B cell (primary cell): ENCODE data around the gene ZBTB16. TPM values are rescaled to one million over a fixed set of nuclear protein-coding genes. Genes with fewer than 3 reads are reported as not detected.

Experiments
- ATAC-seq: fragments of 200-7000 bp; cut with Tn5 transposase; one replicate; pipeline ENCODE4 v1.10.0; 2021; ENCODE audit warnings: low read depth, mild to moderate bottlenecking, moderate number of reproducible peaks, moderate library complexity
- CTCF ChIA-PET: fragments of 350-600 bp; sonication (Branson Sonifier 250); formaldehyde crosslinking; loops from one replicate; lab custom pipeline; 2021; ENCODE audit warnings: antibody characterized with exemption, inconsistent platforms; lab: Charles Lee
- POLR2A ChIA-PET: fragments of 350-600 bp; sonication (Branson Sonifier 250); formaldehyde crosslinking; loops from one replicate; lab custom pipeline; 2021; ENCODE audit warnings: antibody characterized with exemption; lab: Charles Lee
- DNase-seq: peaks from one replicate; pipeline ENCODE4 v3.0.0; 2013
- H2AFZ ChIP-seq: 2 replicates; pipeline ENCODE4 v1.6.1; 2012; ENCODE audit warnings: mild to moderate bottlenecking, low read depth, low read length; ENCODE audit not compliant: insufficient read depth, poor library complexity, severe bottlenecking
- H3K27ac ChIP-seq, 2 donors: 1 replicate in 1 of 2; 2 replicates in 1 of 2; pipeline ENCODE4 v1.5.1; 2012 to 2013; ENCODE audit warnings: low read length in 2 of 2, mild to moderate bottlenecking in 2 of 2, moderate library complexity in 1 of 2
- H3K27me3 ChIP-seq, 4 experiments: fragments of 200-600 bp in 1 of 4; sonication (generic) in 1 of 4; replicated peaks in 1 of 4; 1 replicate in 2 of 4; 2 replicates in 2 of 4; pipeline versions ENCODE4 v1.6.1 to v1.7.0; 2013 to 2016; ENCODE audit warnings: low read length in 3 of 4, mild to moderate bottlenecking in 2 of 4, mixed read lengths in 1 of 4, moderate library complexity in 1 of 4; ENCODE audit not compliant: insufficient read depth in 4 of 4, control insufficient read depth in 3 of 4; ENCODE audit errors: control extremely low read depth in 1 of 4
- H3K36me3 ChIP-seq, 2 experiments: replicated peaks in 1 of 2; 1 replicate in 1 of 2; 2 replicates in 1 of 2; pipeline versions ENCODE4 v1.6.1 to v1.7.1; 2013; ENCODE audit warnings: low read length in 1 of 2; ENCODE audit not compliant: insufficient read depth in 2 of 2, control insufficient read depth in 1 of 2; ENCODE audit errors: control extremely low read depth in 1 of 2, extremely low read depth in 1 of 2
- H3K4me1 ChIP-seq, 2 donors: fragments of 200-600 bp in 1 of 2; sonication (generic) in 1 of 2; 1 replicate in 1 of 2; 2 replicates in 1 of 2; pipeline versions ENCODE4 v1.5.1 to v1.6.1; 2013 to 2017; ENCODE audit warnings: low read length in 2 of 2; ENCODE audit not compliant: control insufficient read depth in 2 of 2, insufficient read depth in 2 of 2
- H3K4me2 ChIP-seq: replicated peaks from 2 replicates; pipeline ENCODE3; 2012; ENCODE audit warnings: mild to moderate bottlenecking, low read depth, low read length; ENCODE audit not compliant: poor library complexity, severe bottlenecking
- H3K4me3 ChIP-seq, 5 experiments: fragments of 200-600 bp in 1 of 5; sonication (generic) in 1 of 5; 1 replicate in 3 of 5; 2 replicates in 2 of 5; pipeline versions ENCODE4 v1.5.1 to v1.7.0; 2011 to 2016; ENCODE audit warnings: low read length in 4 of 5, mild to moderate bottlenecking in 4 of 5, low read depth in 2 of 5, control low read depth in 1 of 5, moderate library complexity in 1 of 5; ENCODE audit not compliant: insufficient read depth in 1 of 5; ENCODE audit errors: control extremely low read depth in 1 of 5, extremely low read depth in 1 of 5
- H3K79me2 ChIP-seq: fragments of 200-600 bp; sonication (generic); one replicate; pipeline ENCODE4 v1.6.0; 2016; ENCODE audit warnings: low read length; ENCODE audit not compliant: control insufficient read depth, insufficient read depth
- H3K9ac ChIP-seq: fragments of 200-600 bp; sonication (generic); 2 replicates; pipeline ENCODE4 v1.6.1; 2017; ENCODE audit warnings: mild to moderate bottlenecking, low read length, moderate library complexity
- H3K9me3 ChIP-seq, 3 donors: one replicate each; pipeline versions ENCODE4 v1.6.1 to v1.7.1; 2013; ENCODE audit warnings: low read length in 2 of 3; ENCODE audit not compliant: control insufficient read depth in 2 of 3, insufficient read depth in 1 of 3; ENCODE audit errors: control extremely low read depth in 1 of 3
- H4K20me1 ChIP-seq: 2 replicates; pipeline ENCODE4 v1.6.0; 2012; ENCODE audit warnings: mild to moderate bottlenecking, low read length; ENCODE audit not compliant: insufficient read depth, control insufficient read depth, poor library complexity, severe bottlenecking
- H3K27ac Mint-ChIP-seq: one replicate; pipeline ENCODE4 v1.8.0; 2021; ENCODE audit warnings: mixed read lengths
- H3K27me3 Mint-ChIP-seq: one replicate; pipeline ENCODE4 v1.8.0; 2021; ENCODE audit warnings: mixed read lengths
- H3K4me1 Mint-ChIP-seq: one replicate; pipeline ENCODE4 v1.8.0; 2021; ENCODE audit warnings: mixed read lengths
- H3K4me3 Mint-ChIP-seq: one replicate; pipeline ENCODE4 v1.8.0; 2021; ENCODE audit warnings: mixed read lengths
- H3K9me3 Mint-ChIP-seq: one replicate; pipeline ENCODE4 v1.8.0; 2022; ENCODE audit warnings: mixed read lengths; ENCODE audit not compliant: insufficient read depth
- EZH2 ChIP-seq: IDR thresholded peaks from 2 replicates; pipeline ENCODE4 v1.6.1; 2012; ENCODE audit warnings: borderline replicate concordance, low read depth, mild to moderate bottlenecking, moderate library complexity, low read length; ENCODE audit not compliant: insufficient read depth, poor library complexity, severe bottlenecking
- whole genome bisulfite sequencing: methylation state at CpG from one replicate; pipeline ENCODE4 v1.1.5; 2013; ENCODE audit warnings: missing lambda C conversion rate; ENCODE audit not compliant: insufficient coverage; 5-methylcytosine and 5-hydroxymethylcytosine counted together
- intact Hi-C: fragments of 100-400 bp; cut with micrococcal nuclease; formaldehyde crosslinking; loops from one replicate; pipeline ENCODE4 v1.10.0; 2022
- polyA plus RNA-seq: library from polyadenylated mRNA; depleted of rRNA; stranded (reverse); fragments of >200 nt; gene quantifications from 2 replicates; pipeline ENCODE4 v1.2.3, GENCODE V29; 2012
- total RNA-seq, 2 donors: library from RNA; stranded (reverse); fragments of 120-200 nt in 1 of 2; gene quantifications; 1 replicate in 1 of 2; 2 replicates in 1 of 2; pipeline versions ENCODE4 v1.2.3 to v1.2.4, GENCODE V29; 2013 to 2022
- TF ChIP-seq, protein P1 (sequence below): fragments of 200-600 bp; IDR thresholded peaks from one replicate; pipeline ENCODE4 v1.8.0; 2022; ENCODE audit warnings: antibody characterized with exemption, mild to moderate bottlenecking

Gene ZBTB16
- total and polyA plus RNA-seq, 2 donors (not counting 1 experiment from before 2014, with no cell fraction given) = 16.0 to 20.6 TPM

DNA sequence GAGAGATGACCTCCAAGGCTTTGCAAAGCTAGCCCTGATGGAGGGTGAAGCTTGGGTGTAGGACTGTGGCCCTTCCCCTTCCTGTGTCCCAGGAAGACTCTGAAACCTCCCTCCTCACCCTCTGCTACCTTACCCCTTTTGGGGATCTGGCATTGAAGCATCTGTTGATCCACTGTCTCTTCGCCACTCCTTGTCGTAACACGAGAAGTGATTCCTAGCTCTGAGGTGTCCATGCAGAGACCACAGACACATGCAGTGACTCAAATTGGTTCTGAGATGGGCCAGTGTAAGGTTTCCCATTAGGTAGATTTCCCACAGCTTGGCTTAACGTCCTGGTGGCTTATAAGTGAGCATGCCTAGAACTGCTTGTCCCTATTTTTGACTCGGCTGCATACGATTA is 101.4 kb downstream of the ZBTB16 start:
- POLR2A ChIA-PET = interaction anchor here (1.9 to 2.5 kb wide), 2 partner anchors 26 to 99 kb away, joined by 9 to 17 read pairs; no protein-coding TSS in a partner anchor
- CTCF ChIA-PET = interaction anchor here (1.0 to 8.7 kb wide), 6 partner anchors 18 to 167 kb away, joined by 5 to 100 read pairs (median 10); no protein-coding TSS in a partner anchor
- H4K20me1 ChIP-seq = no peaks in the 10 kb centered on the region
- no peaks in the 10 kb centered on the region for H3K9me3 ChIP-seq
- peak overlapping the region; percentile 90 for H3K27ac Mint-ChIP-seq
- peaks cover 4% of the 10 kb centered on the region for H3K27me3 Mint-ChIP-seq
- H3K9ac ChIP-seq = no peak overlapping the region
- ATAC-seq (no peak), DNase-seq (no peak)
- H3K4me3 ChIP-seq = no peak overlapping the region
- no peak for TF ChIP-seq EZH2
- TF ChIP-seq, protein P1, sequence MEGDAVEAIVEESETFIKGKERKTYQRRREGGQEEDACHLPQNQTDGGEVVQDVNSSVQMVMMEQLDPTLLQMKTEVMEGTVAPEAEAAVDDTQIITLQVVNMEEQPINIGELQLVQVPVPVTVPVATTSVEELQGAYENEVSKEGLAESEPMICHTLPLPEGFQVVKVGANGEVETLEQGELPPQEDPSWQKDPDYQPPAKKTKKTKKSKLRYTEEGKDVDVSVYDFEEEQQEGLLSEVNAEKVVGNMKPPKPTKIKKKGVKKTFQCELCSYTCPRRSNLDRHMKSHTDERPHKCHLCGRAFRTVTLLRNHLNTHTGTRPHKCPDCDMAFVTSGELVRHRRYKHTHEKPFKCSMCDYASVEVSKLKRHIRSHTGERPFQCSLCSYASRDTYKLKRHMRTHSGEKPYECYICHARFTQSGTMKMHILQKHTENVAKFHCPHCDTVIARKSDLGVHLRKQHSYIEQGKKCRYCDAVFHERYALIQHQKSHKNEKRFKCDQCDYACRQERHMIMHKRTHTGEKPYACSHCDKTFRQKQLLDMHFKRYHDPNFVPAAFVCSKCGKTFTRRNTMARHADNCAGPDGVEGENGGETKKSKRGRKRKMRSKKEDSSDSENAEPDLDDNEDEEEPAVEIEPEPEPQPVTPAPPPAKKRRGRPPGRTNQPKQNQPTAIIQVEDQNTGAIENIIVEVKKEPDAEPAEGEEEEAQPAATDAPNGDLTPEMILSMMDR = no peak
- no peaks in the 10 kb centered on the region for H3K9me3 Mint-ChIP-seq
- 97% methylated on average over 6 of the region's 6 CpGs for WGBS
- intact Hi-C loops = loop anchor here (1.0 to 2.0 kb wide), 5 partner anchors 18 to 265 kb away; no protein-coding TSS in a partner anchor
- peaks cover 76% of the 10 kb centered on the region in 2 donors for H3K4me1 ChIP-seq
- peak overlapping the region; percentile 57 for H2AFZ ChIP-seq
- peak overlapping the region; percentile 73 for H3K4me3 Mint-ChIP-seq
- peaks cover 80% of the 10 kb centered on the region for H3K4me1 Mint-ChIP-seq
- no peaks in the 10 kb centered on the region for H3K36me3 ChIP-seq
- no peaks in the 10 kb centered on the region for H3K79me2 ChIP-seq
- H3K27ac ChIP-seq = peak overlapping the region; percentile 81 to 85
- H3K4me2 ChIP-seq = peak overlapping the region; percentile 73
- H3K27me3 ChIP-seq = no peaks in the 10 kb centered on the region

DNA sequence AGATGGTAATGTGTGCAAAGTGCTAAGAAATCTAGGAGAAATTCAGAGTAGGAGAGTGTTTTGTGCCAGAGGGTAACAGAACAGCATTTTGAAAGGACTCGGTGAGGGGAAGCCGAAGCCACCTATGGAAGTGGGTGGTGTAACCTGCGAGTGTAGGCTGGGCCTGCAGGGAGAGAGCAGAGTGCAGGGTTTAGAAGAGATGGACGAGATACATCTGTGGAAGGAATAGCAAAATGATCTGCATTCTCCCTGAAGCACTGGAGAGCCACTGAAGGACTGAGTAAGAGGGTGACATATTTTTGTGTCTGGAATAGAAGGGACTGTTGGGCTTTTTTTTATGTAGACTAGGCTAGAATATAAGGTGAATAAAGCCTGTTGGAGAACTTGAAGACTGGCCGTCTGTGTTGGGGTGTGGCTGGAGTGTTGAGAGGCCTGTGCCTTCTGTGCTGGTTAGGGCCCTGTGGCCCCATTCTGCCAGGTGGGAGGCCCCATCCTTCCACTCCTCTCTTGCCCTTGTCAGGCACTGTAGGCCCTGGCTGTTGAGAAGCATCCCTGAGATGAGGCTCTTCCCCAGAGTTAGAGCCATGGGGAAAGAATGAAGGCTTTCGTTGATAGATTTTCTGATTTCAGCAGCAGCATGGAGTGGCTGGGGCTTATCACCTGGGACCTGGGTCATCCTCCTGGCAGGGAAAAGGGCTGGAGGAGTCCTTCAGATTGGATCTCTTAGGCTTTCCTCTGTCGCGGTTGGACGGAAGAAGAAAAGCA is 102.2 kb downstream of the ZBTB16 start:
- H3K4me1 ChIP-seq = peaks cover 82 to 83% of the 10 kb centered on the region in 2 donors
- Mint-ChIP-seq H3K27me3 (peaks cover 4% of the 10 kb centered on the region), H3K4me3 (peak overlapping the region; percentile 73), H3K4me1 (peaks cover 88% of the 10 kb centered on the region), H3K27ac (peak overlapping the region; percentile 90), H3K9me3 (no peaks in the 10 kb centered on the region)
- H3K9ac ChIP-seq = no peak overlapping the region
- no peak overlapping the region for H2AFZ ChIP-seq
- H3K9me3 ChIP-seq = no peaks in the 10 kb centered on the region
- ChIA-PET CTCF (interaction anchor here (0.7 to 8.7 kb wide), 6 partner anchors 10 to 168 kb away, joined by 3 to 100 read pairs (median 8); no protein-coding TSS in a partner anchor), POLR2A (interaction anchor here (0.6 to 2.5 kb wide), 3 partner anchors 35 to 98 kb away, joined by 3 to 17 read pairs (median 4); no protein-coding TSS in a partner anchor)
- H3K36me3 ChIP-seq = no peaks in the 10 kb centered on the region
- peak overlapping the region; percentile 2 for H3K4me2 ChIP-seq
- H3K4me3 ChIP-seq = no peak overlapping the region
- ATAC-seq (no peak), DNase-seq (no peak)
- no peak for TF ChIP-seq EZH2
- TF ChIP-seq, protein P1 = no peak
- 95% methylated on average over 9 of the region's 9 CpGs for WGBS
- H3K27me3 ChIP-seq = no peaks in the 10 kb centered on the region
- no peaks in the 10 kb centered on the region for H4K20me1 ChIP-seq
- no peaks in the 10 kb centered on the region for H3K79me2 ChIP-seq
- peak overlapping the region; percentile 81 to 85 for H3K27ac ChIP-seq
- intact Hi-C loops = loop anchor here (2.0 kb wide), 1 partner anchor 17 kb away; no protein-coding TSS in a partner anchor
